Neural progenitor cell (in vitro differentiated cells): ENCODE data around the gene KRTAP2-3. TPM values are rescaled to one million over a fixed set of nuclear protein-coding genes. Genes with fewer than 3 reads are reported as not detected.
"Not testable (repeated sequence)": the region's sequence is repeated elsewhere in the genome, so short reads cannot be mapped to it uniquely, and the experiment has no call there.

Experiments used
- DNase-seq: peaks from one replicate; pipeline ENCODE4 v3.0.0-alpha.2; 2016; ENCODE audit warnings: low spot score
- H2AFZ ChIP-seq: fragments of 200-600 bp; sonication (generic); replicated peaks from 2 replicates; pipeline ENCODE4 v1.6.1; 2016; ENCODE audit warnings: antibody characterized with exemption
- H3F3A ChIP-seq: fragments of 200-600 bp; sonication (generic); 2 replicates; pipeline ENCODE4 v1.6.1; 2016; ENCODE audit warnings: antibody characterized with exemption, low read depth
- H3K27ac ChIP-seq: fragments of 200-600 bp; sonication (generic); 2 replicates; pipeline ENCODE4 v1.5.1; 2016; ENCODE audit warnings: mild to moderate bottlenecking
- H3K27me3 ChIP-seq: fragments of 200-600 bp; sonication (generic); 2 replicates; pipeline ENCODE4 v1.6.1; 2016; ENCODE audit warnings: mild to moderate bottlenecking, moderate library complexity
- H3K36me3 ChIP-seq: fragments of 200-600 bp; sonication (generic); 2 replicates; pipeline ENCODE4 v1.5.1; 2016
- H3K4me1 ChIP-seq: fragments of 200-600 bp; sonication (generic); 2 replicates; pipeline ENCODE4 v1.6.1; 2016; ENCODE audit warnings: mixed run types
- H3K4me2 ChIP-seq: fragments of 200-600 bp; sonication (generic); 2 replicates; pipeline ENCODE4 v1.6.1; 2016
- H3K4me3 ChIP-seq: fragments of 200-600 bp; sonication (generic); 2 replicates; pipeline ENCODE4 v1.5.1; 2016
- H3K79me2 ChIP-seq: fragments of 200-600 bp; sonication (generic); 2 replicates; pipeline ENCODE4 v1.6.1; 2016; ENCODE audit warnings: low read depth
- H3K9ac ChIP-seq: fragments of 200-600 bp; sonication (generic); 2 replicates; pipeline ENCODE4 v1.6.1; 2016
- H3K9me3 ChIP-seq: fragments of 200-600 bp; sonication (generic); 2 replicates; pipeline ENCODE4 v1.5.1; 2016; ENCODE audit warnings: low read depth
- H4K20me1 ChIP-seq: fragments of 200-600 bp; sonication (generic); 2 replicates; pipeline ENCODE4 v1.6.1; 2016; ENCODE audit warnings: low read depth
- H3K27ac Mint-ChIP-seq: 3 replicates; pipeline ENCODE4 v1.8.0; 2021; ENCODE audit warnings: mixed read lengths
- H3K27me3 Mint-ChIP-seq: 2 replicates; pipeline ENCODE4 v1.8.0; 2022; ENCODE audit warnings: low read depth, mild to moderate bottlenecking, inconsistent platforms, moderate library complexity, mixed read lengths; ENCODE audit not compliant: insufficient read depth
- H3K36me3 Mint-ChIP-seq: 3 replicates; pipeline ENCODE4 v1.8.0; 2021; ENCODE audit warnings: mixed read lengths
- H3K4me1 Mint-ChIP-seq: 3 replicates; pipeline ENCODE4 v1.8.0; 2021; ENCODE audit warnings: mixed read lengths
- H3K4me3 Mint-ChIP-seq: 3 replicates; pipeline ENCODE4 v1.8.0; 2021; ENCODE audit warnings: mild to moderate bottlenecking, moderate library complexity, mixed read lengths
- H3K9me3 Mint-ChIP-seq: 3 replicates; pipeline ENCODE4 v1.8.0; 2020; ENCODE audit warnings: mixed read lengths
- EZH2 ChIP-seq: fragments of 200-600 bp; sonication (generic); IDR thresholded peaks from 2 replicates; pipeline ENCODE4 v1.6.1; 2017; ENCODE audit warnings: antibody characterized with exemption, mild to moderate bottlenecking, moderate library complexity
- EZH2phosphoT487 ChIP-seq: fragments of 200-600 bp; sonication (generic); IDR thresholded peaks from 2 replicates; pipeline ENCODE4 v1.6.1; 2017; ENCODE audit warnings: antibody characterized with exemption
- total RNA-seq: library from RNA; depleted of rRNA; stranded (reverse); fragments of >200 nt; gene quantifications from 2 replicates; pipeline ENCODE4 v1.2.3, GENCODE V29; 2015; ENCODE audit warnings: low replicate concordance
- TF ChIP-seq, protein P1 (sequence below): fragments of 200-600 bp; sonication (generic); IDR thresholded peaks from 2 replicates; pipeline ENCODE4 v1.5.1; 2017; ENCODE audit warnings: antibody characterized with exemption, mild to moderate bottlenecking

Gene KRTAP2-3
- total RNA-seq, 1 donor from 2014 or later, result not detected

DNA sequence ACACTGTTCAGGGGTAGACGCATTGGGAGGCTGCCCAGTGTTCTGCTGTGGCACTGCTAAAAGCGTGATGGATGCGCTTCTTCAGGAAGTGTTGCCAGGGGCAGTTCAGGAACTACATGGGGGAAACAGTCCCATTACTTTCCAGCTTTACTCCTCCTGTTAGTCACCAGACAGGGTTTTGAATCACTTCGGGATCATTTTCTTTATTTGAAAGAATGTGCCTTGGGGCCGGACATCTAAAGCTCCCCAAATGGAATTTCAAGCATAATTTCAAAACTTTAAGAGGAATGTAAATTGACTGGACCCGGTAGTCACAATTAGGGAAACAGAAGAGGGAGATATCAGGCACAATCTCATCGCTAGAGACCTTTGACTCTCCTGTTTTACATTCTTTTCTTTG, 11.5 kb downstream of the KRTAP2-3 start:
- no peaks in the 10 kb centered on the region for H3K79me2 ChIP-seq
- DNase-seq, result no peak
- H3K27me3 ChIP-seq, result no peaks in the 10 kb centered on the region
- no peaks in the 10 kb centered on the region for H3K4me1 ChIP-seq
- Mint-ChIP-seq H3K9me3 (no peaks in the 10 kb centered on the region), H3K27me3 (peaks cover 2% of the 10 kb centered on the region), H3K36me3 (no peaks in the 10 kb centered on the region), H3K27ac (no peak overlapping the region), H3K4me3 (no peak overlapping the region), H3K4me1 (peaks cover 5% of the 10 kb centered on the region)
- no peaks in the 10 kb centered on the region for H3K36me3 ChIP-seq
- no peak overlapping the region for H2AFZ ChIP-seq
- no peaks in the 10 kb centered on the region for H4K20me1 ChIP-seq
- no peaks in the 10 kb centered on the region for H3K9me3 ChIP-seq
- TF ChIP-seq, protein P1, sequence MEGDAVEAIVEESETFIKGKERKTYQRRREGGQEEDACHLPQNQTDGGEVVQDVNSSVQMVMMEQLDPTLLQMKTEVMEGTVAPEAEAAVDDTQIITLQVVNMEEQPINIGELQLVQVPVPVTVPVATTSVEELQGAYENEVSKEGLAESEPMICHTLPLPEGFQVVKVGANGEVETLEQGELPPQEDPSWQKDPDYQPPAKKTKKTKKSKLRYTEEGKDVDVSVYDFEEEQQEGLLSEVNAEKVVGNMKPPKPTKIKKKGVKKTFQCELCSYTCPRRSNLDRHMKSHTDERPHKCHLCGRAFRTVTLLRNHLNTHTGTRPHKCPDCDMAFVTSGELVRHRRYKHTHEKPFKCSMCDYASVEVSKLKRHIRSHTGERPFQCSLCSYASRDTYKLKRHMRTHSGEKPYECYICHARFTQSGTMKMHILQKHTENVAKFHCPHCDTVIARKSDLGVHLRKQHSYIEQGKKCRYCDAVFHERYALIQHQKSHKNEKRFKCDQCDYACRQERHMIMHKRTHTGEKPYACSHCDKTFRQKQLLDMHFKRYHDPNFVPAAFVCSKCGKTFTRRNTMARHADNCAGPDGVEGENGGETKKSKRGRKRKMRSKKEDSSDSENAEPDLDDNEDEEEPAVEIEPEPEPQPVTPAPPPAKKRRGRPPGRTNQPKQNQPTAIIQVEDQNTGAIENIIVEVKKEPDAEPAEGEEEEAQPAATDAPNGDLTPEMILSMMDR, result no peak
- TF ChIP-seq EZH2, result no peak
- TF ChIP-seq EZH2phosphoT487, result no peak
- no peak overlapping the region for H3K4me2 ChIP-seq
- H3K4me3 ChIP-seq, result no peak overlapping the region
- no peak overlapping the region for H3K9ac ChIP-seq
- H3K27ac ChIP-seq, result no peak overlapping the region
- no peaks in the 10 kb centered on the region for H3F3A ChIP-seq

DNA sequence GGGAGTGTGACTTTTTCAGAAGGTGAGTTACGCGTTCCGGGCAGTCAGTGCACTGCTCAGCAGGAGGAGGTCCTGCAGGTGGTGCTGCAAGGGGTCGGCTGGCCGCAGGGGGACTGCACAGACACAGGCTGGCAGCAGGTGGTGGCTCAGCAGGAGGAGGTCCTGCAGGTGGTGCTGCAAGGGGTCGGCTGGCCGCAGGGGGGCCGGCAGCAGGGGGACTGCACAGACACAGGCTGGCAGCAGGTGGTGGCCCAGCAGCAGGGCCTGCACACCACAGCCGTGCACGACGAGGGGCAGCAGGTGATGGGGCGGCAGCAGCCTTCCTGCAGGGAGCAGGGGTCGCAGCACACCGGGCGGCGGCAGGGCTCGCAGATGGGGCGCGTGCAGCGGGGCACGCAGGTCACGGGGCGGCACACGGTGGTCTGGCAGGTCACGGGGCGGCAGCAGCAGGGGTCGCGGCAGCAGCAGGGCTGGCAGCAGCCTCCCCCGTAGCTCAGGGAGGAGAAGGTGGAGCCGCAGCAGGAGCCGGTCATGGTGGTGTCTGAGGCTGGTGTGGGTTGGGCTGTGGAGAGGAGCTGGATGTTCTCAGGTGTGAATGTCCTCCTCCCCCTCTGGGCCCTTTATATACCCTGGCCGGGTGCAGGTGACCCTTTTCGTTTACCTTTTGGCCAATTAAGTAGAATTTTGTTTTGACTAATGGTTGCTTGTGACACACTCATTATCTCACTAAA, 13.0 kb downstream of the KRTAP2-3 start, which contains the start of gene KRTAP2-1:
KRTAP2-1 (minus strand) TSS at position 582 of the 731 bp plus-strand sequence; CDS start at position 533, 49 bp downstream.
- not testable (repeated sequence) for H3K4me2 ChIP-seq, H3K27me3 Mint-ChIP-seq, DNase-seq, H3K79me2 ChIP-seq, H3K9me3 ChIP-seq, H3K4me3 ChIP-seq, H3F3A ChIP-seq, H3K4me3 Mint-ChIP-seq, H3K27ac ChIP-seq, H2AFZ ChIP-seq, H3K4me1 ChIP-seq, H3K27me3 ChIP-seq, H4K20me1 ChIP-seq, H3K9me3 Mint-ChIP-seq, H3K36me3 ChIP-seq, H3K36me3 Mint-ChIP-seq, H3K4me1 Mint-ChIP-seq, H3K9ac ChIP-seq
- H3K27ac Mint-ChIP-seq, result peak within 1 kb of the TSS; percentile 72

DNA sequence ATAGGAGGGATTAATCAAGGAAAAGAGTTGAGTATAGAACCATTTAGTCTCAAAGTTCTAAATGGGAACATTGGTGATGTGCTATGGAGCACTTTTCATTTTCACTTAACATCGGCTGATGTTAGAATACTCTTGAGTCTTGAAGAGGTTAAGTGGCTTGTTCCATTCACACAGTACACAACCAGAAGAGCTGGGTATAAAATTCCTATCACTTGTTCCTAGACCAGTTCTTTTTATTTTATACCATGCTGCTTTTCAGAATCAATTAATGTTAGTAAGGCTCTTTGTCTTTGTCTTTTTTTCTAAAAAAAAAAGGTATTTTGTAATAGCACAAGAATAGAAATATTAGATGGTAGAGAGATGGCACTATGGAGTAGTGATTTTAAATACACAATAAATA, 17.0 kb downstream of the KRTAP2-3 start:
- no peak overlapping the region for H3K9ac ChIP-seq
- Mint-ChIP-seq H3K27ac (no peak overlapping the region), H3K4me1 (no peaks in the 10 kb centered on the region), H3K36me3 (no peaks in the 10 kb centered on the region), H3K27me3 (peaks cover 4% of the 10 kb centered on the region), H3K4me3 (no peak overlapping the region), H3K9me3 (no peaks in the 10 kb centered on the region)
- no peaks in the 10 kb centered on the region for H4K20me1 ChIP-seq
- no peak overlapping the region for H2AFZ ChIP-seq
- no peaks in the 10 kb centered on the region for H3K27me3 ChIP-seq
- H3K9me3 ChIP-seq, result no peaks in the 10 kb centered on the region
- no peak overlapping the region for H3K4me3 ChIP-seq
- no peaks in the 10 kb centered on the region for H3K4me1 ChIP-seq
- H3K36me3 ChIP-seq, result no peaks in the 10 kb centered on the region
- no peak for DNase-seq
- no peaks in the 10 kb centered on the region for H3K79me2 ChIP-seq
- H3F3A ChIP-seq, result no peaks in the 10 kb centered on the region
- no peak overlapping the region for H3K4me2 ChIP-seq
- no peak for TF ChIP-seq EZH2phosphoT487
- no peak for TF ChIP-seq EZH2
- TF ChIP-seq, protein P1, result no peak
- no peak overlapping the region for H3K27ac ChIP-seq

DNA sequence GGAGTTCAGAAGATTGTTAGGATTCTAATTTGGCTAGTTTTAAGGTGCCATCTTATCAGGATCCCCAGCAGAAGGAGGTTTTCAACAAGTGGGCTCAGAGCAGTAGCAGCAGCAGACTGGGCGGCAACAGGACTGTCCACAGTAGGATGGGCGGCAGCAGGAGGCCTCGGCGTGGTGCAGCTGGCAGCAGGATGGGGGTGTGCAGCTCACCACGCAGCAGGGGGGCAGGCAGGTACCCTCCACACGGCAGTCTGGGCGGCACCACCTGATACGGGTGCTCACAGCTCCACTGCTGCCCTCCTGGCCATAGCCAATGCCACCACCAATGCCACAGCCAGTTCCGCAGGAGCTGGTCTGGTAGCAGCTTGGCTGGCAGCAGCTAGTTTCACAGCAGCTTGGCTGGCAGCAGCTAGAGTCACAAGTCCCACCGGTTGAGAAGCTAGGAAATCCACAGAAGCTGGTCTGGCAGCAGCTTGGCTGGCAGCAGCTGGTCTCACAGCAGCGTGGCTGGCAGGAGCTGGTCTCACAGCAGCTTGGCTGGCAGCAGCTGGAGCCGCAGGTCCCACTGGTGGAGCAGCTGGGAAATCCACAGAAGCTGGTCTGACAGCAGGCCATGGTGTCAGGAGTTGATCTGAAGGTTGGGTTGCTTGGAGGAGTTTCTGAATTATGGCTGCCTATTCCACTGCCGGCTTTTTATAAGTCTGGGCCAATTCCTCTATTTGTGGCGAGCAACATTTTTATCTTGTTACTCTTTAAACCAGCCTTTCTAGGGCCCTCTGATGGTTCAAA, 18.9 kb downstream of the KRTAP2-3 start, which contains the start of gene KRTAP1-1:
KRTAP1-1 (minus strand) TSS at position 668 of the 789 bp plus-strand sequence; CDS start at position 615, 53 bp downstream.
- H3K27ac ChIP-seq, H3K4me2 ChIP-seq, H3K27ac Mint-ChIP-seq, H3K27me3 Mint-ChIP-seq, H3K9me3 Mint-ChIP-seq, H3K36me3 ChIP-seq, H2AFZ ChIP-seq, H3K9me3 ChIP-seq, H4K20me1 ChIP-seq, H3K27me3 ChIP-seq, H3K79me2 ChIP-seq, H3K9ac ChIP-seq, H3K36me3 Mint-ChIP-seq, H3K4me3 ChIP-seq, H3F3A ChIP-seq, DNase-seq, H3K4me1 Mint-ChIP-seq, H3K4me3 Mint-ChIP-seq, H3K4me1 ChIP-seq: not testable (repeated sequence)
